ENCODE measurements around the gene BMP5. TPM values are rescaled to one million over a fixed set of nuclear protein-coding genes. Genes with fewer than 3 reads are reported as not detected.
"Not testable (repeated sequence)": the region's sequence is repeated elsewhere in the genome, so short reads cannot be mapped to it uniquely, and the experiment has no call there.

The BMP5 gene
- total RNA-seq, 1 experiment from 2014 or later: not detected

- H3K27me3 Mint-ChIP-seq (ENCODE audit: insufficient read depth, unreplicated experiment): no peaks in the 10 kb centered on the region
- DNase-seq (ENCODE audit: unreplicated experiment): no peak
- no TSS peak for BruUV-seq (replicated peaks)
- POLR2A ChIA-PET: interaction anchor here (0.9 kb wide), 1 partner anchor 10 kb away, joined by 3 read pairs; no protein-coding TSS in a partner anchor
- TF ChIP-seq CTCF (IDR thresholded peaks at IDR 0.05; ENCODE audit: unreplicated experiment): no peak
- H3K4me3 Mint-ChIP-seq (ENCODE audit: unreplicated experiment): no peak overlapping the region
- peak overlapping the region; percentile 20 for H3K27ac Mint-ChIP-seq (ENCODE audit: low read depth, unreplicated experiment)
- H3K9me3 Mint-ChIP-seq (ENCODE audit: unreplicated experiment): no peaks in the 10 kb centered on the region
- CTCF ChIA-PET: no interaction called here
- intact Hi-C loops (cut with micrococcal nuclease): no loop called here
- H3K4me1 Mint-ChIP-seq (ENCODE audit: insufficient read depth, unreplicated experiment): peaks cover 16% of the 10 kb centered on the region
- no peaks in the 10 kb centered on the region for H3K36me3 Mint-ChIP-seq (ENCODE audit: insufficient read depth, unreplicated experiment)
These were observed 42.5 kb upstream of the BMP5 start for GRCh38 chr6:55917751-55918415.

- Mint-ChIP-seq H3K9me3 (ENCODE audit: unreplicated experiment) (no peaks in the 10 kb centered on the region), H3K36me3 (ENCODE audit: insufficient read depth, unreplicated experiment) (no peaks in the 10 kb centered on the region), H3K4me3 (ENCODE audit: unreplicated experiment) (no peak overlapping the region), H3K4me1 (ENCODE audit: insufficient read depth, unreplicated experiment) (peaks cover 16% of the 10 kb centered on the region), H3K27ac (ENCODE audit: low read depth, unreplicated experiment) (no peak overlapping the region), H3K27me3 (ENCODE audit: insufficient read depth, unreplicated experiment) (no peaks in the 10 kb centered on the region)
- no peak for TF ChIP-seq CTCF (IDR thresholded peaks at IDR 0.05; ENCODE audit: unreplicated experiment)
- POLR2A ChIA-PET: interaction anchor here (0.8 kb wide), 1 partner anchor 44 kb away, joined by 3 read pairs; no protein-coding TSS in a partner anchor
- CTCF ChIA-PET: interaction anchor here (0.7 kb wide), 3 partner anchors 72 to 487 kb away, joined by 3 read pairs; no protein-coding TSS in a partner anchor
- intact Hi-C loops (cut with micrococcal nuclease): no loop called here
- no TSS peak for BruUV-seq (replicated peaks)
- no peak for DNase-seq (ENCODE audit: unreplicated experiment)
These were observed 40.8 kb upstream of the BMP5 start for GRCh38 chr6:55916188-55916587.

- Mint-ChIP-seq H3K4me1 (ENCODE audit: insufficient read depth, unreplicated experiment) (peaks cover 9% of the 10 kb centered on the region), H3K27me3 (ENCODE audit: insufficient read depth, unreplicated experiment) (no peaks in the 10 kb centered on the region), H3K9me3 (ENCODE audit: unreplicated experiment) (no peaks in the 10 kb centered on the region), H3K27ac (ENCODE audit: low read depth, unreplicated experiment) (no peak overlapping the region), H3K36me3 (ENCODE audit: insufficient read depth, unreplicated experiment) (no peaks in the 10 kb centered on the region), H3K4me3 (ENCODE audit: unreplicated experiment) (no peak overlapping the region)
- ChIA-PET CTCF (interaction anchor here (0.6 to 0.9 kb wide), 3 partner anchors 456 to 637 kb away, joined by 3 to 6 read pairs (median 3); no protein-coding TSS in a partner anchor), POLR2A (no interaction called here)
- DNase-seq (ENCODE audit: unreplicated experiment): peak; percentile 8
- intact Hi-C loops (cut with micrococcal nuclease): no loop called here
- no peak for TF ChIP-seq CTCF (IDR thresholded peaks at IDR 0.05; ENCODE audit: unreplicated experiment)
- no TSS peak for BruUV-seq (replicated peaks)
These were observed 38.1 kb upstream of the BMP5 start for GRCh38 chr6:55913228-55914195.

- DNase-seq (ENCODE audit: unreplicated experiment); CTCF ChIA-PET; POLR2A ChIA-PET; H3K27me3 Mint-ChIP-seq (ENCODE audit: insufficient read depth, unreplicated experiment); intact Hi-C loops (cut with micrococcal nuclease); H3K9me3 Mint-ChIP-seq (ENCODE audit: unreplicated experiment); H3K4me1 Mint-ChIP-seq (ENCODE audit: insufficient read depth, unreplicated experiment); BruUV-seq (replicated peaks); H3K4me3 Mint-ChIP-seq (ENCODE audit: unreplicated experiment); H3K27ac Mint-ChIP-seq (ENCODE audit: low read depth, unreplicated experiment); H3K36me3 Mint-ChIP-seq (ENCODE audit: insufficient read depth, unreplicated experiment): not testable (repeated sequence)
These were observed 35.1 kb upstream of the BMP5 start for GRCh38 chr6:55910466-55910865.

- H3K27me3 Mint-ChIP-seq (ENCODE audit: insufficient read depth, unreplicated experiment); BruUV-seq (replicated peaks); H3K36me3 Mint-ChIP-seq (ENCODE audit: insufficient read depth, unreplicated experiment); CTCF ChIA-PET; H3K9me3 Mint-ChIP-seq (ENCODE audit: unreplicated experiment); DNase-seq (ENCODE audit: unreplicated experiment); H3K27ac Mint-ChIP-seq (ENCODE audit: low read depth, unreplicated experiment); H3K4me1 Mint-ChIP-seq (ENCODE audit: insufficient read depth, unreplicated experiment); POLR2A ChIA-PET; H3K4me3 Mint-ChIP-seq (ENCODE audit: unreplicated experiment); intact Hi-C loops (cut with micrococcal nuclease): not testable (repeated sequence)
These were observed 34.5 kb upstream of the BMP5 start for GRCh38 chr6:55909911-55910310.

Measured in MCF 10A (cell line).